Measurements from ENCODE around the gene THAP12.

- TF ChIP-seq CTCF (conservative IDR thresholded peaks at IDR 0.05; ENCODE audit: low read length), result no peak
- TF ChIP-seq EZH2phosphoT487 (IDR thresholded peaks at IDR 0.05; ENCODE audit: borderline replicate concordance), result no peak
These were observed 14.4 kb upstream of the THAP12 start for GRCh38 chr11:76395296-76395695.
